Glomerular visceral epithelial cell (primary cell): ENCODE results near the gene LCNL1.

Experiments used
- DNase-seq: peaks from one replicate; pipeline ENCODE4 v3.0.0-alpha.2; 2016; ENCODE audit errors: extremely low spot score

The LCNL1 gene

GRCh38 chr9:136958898-136959850 is 23.6 kb upstream of the LCNL1 start:
- no peak for DNase-seq

DNA sequence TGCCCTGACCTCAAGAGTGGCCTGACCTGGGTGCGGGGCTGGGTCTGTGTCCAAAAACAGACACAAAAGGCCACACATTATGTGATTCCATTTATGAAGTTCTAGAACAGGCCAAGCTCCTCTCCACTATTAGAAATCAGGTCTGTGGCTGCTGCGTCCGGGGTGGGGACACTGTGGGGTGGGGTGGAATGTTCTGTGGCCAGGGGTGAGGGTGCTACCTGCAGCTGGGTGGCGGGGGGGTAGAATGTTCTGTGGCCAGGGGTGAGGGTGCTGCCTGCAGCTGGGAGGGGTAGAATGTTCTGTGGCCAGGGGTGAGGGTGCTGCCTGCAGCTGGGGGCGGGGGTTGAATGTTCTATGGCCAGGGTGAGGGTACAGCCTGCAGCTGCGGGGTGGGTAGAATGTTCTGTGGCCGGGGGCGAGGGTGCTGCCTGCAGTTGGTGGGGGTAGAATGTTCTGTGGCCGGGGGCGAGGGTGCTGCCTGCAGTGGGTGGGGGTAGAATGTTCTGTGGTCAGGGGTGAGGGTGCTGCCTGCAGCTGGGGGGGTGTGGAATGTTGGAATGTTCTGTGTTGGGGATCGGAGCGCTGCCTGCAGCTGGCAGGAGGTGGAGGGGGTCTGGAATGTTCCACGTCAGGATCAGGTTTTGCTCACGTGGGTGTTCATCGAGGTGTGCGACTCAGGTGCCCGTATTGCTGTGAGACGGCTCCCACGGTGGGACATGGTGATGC is 22.4 kb upstream of the LCNL1 start:
- DNase-seq: peak; percentile 44

- no peak for DNase-seq
These were observed 21.9 kb upstream of the LCNL1 start for GRCh38 chr9:136960938-136961275.

DNA sequence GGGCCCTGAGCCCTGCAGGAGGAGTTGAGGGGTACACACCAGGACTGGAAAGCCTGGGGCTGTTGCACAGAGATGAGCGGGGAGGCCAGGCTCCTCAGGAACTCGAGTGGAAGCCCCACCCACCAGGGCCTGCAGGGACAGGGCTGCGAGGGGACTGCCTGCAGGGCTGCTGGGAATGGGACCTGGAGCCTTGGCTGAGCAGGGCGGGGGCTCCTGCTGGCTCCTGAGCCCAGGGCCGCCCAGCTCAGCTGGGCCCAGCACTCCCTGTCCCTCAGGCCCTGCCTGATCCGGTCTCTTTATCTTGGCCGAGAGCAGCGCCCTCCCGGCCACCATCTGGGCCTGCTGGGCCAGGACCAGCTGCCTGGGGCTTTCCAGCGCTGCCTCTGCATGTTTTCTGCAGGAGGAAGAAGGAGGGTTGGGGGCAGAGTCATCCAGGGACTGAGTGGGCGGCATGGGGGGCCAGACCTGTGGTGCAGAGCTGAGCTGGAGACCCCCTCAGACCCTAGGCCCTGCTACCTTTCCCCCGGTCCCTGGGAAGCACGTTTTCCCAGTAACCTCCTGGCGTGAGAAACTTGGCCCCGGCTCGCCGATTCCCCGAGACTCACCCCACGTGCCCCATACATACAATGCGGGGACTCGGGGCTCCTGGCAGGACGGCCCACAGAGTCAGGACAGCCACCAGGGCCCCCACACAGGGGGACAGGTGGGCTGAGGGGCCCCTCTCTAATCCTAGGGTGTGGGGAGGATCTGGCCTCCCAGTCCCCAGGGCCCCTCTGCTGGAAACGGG is 21.3 kb upstream of the LCNL1 start:
- DNase-seq: no peak

- DNase-seq: no peak
These were observed 20.6 kb upstream of the LCNL1 start for GRCh38 chr9:136962163-136962562.

- no peak for DNase-seq
These were observed 20.0 kb upstream of the LCNL1 start for GRCh38 chr9:136962701-136963248.

DNA sequence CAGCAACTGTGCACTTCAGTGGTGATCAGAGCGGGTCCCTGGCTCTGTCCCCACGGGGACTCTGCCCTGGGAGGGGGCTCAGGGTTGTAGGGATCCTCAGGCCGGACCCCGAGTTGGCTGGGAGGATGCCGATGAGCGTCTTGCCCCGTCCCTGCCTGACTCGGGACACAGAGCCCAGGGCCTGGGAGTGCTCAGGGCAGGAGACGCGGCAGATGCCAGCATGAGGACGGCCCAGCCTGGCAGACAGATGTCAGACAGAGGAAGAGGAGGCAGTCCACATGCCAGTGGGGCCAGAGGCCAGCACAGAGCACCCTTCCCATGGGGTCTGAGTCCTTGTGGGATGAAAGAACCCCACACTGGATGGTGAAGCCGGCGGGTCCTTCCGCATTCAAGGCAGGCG is 19.5 kb upstream of the LCNL1 start:
- no peak for DNase-seq

DNA sequence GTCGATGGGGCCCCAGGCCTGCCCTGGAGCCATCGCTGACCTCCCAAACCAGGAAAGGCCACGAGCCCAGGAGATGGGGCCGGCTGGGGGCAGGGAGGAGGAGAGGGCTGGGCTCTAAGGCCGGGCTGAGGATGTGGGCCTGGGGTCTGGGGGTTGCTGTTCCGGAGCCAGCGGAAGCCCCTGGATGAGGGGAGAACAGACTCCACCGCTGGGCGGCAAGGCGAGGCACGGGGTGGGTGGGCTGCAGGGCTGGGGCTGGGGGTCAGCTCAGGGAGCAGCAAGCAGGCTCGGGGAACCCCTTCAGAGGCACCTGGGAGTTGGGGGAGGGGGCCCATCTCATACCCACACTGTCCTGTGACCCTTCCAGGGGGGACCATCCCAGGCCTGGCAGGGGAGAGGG is 19.0 kb upstream of the LCNL1 start:
- DNase-seq: no peak

DNA sequence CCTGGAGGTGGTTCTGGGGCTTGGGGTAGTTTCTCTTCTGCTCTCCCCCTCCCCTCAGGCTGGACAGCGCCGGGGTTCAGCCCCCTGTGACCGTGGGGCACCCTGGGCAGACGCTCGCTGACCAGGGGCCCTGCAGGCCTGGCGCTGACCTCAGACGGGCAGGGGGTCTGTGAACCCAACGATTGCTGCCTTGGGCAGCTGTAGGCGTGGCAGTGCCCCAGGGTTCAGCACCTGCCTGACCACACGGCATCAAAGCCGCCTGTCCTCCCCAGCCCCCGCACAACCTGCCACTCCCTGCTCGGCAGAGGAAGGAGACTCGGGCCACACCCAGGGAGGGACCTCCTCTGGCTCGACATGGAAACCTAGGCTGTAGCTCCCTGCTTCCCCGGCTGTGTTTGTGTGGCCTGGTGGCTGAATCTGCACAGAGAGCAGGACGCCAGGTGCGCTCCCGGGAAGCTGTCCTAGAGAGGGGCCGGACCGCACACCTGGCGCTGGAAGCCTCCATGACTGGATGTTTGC is 18.6 kb upstream of the LCNL1 start:
- no peak for DNase-seq

- DNase-seq: no peak
These were observed 17.9 kb upstream of the LCNL1 start for GRCh38 chr9:136964833-136965422.

- DNase-seq: no peak
These were observed 16.9 kb upstream of the LCNL1 start for GRCh38 chr9:136965771-136966484.

GRCh38 chr9:136968333-136969127 is 14.3 kb upstream of the LCNL1 start:
- DNase-seq: no peak

DNA sequence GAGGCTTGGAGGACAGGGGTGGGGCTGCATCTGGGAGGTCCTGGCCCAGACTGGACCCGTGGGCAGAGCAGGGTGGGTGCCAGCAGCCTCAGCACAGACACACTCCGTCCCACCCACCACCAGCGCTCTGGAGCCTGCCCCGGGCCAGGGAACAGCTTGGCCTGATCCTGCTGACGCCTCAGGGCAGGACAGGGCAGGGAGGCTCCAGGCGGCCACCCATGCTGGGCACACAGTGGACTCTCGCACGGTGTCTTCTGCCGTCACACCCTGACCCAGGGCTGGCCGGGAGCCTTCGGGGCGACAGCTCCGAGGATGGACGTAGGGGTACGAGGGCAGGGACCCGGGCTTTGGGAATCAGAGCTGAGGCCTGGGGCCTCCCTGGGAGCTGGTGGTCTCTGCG is 13.6 kb upstream of the LCNL1 start:
- no peak for DNase-seq

- DNase-seq: no peak
These were observed 13.0 kb upstream of the LCNL1 start for GRCh38 chr9:136969774-136970173.

- no peak for DNase-seq
These were observed 12.4 kb upstream of the LCNL1 start for GRCh38 chr9:136970361-136970760.

DNA sequence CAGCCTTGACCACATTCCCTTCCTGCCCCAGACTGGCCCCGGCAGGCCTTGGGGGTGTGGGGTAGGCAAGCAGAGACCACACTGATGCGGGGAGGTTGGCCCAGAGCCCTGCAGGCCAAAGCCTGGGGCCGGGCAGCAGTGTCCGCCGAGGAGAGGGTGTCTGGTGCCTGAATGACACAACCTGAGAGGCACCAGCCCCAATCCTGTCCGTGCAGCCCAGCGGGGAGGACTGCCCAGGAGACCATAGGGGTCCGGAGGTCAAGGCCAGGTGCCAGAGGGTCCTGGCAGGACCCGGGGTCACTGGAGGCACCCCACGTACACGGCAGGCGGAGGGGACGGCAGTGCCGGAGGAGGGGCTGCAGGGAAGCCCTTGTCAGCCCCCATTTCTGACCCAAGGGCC is 11.0 kb upstream of the LCNL1 start:
- no peak for DNase-seq

DNA sequence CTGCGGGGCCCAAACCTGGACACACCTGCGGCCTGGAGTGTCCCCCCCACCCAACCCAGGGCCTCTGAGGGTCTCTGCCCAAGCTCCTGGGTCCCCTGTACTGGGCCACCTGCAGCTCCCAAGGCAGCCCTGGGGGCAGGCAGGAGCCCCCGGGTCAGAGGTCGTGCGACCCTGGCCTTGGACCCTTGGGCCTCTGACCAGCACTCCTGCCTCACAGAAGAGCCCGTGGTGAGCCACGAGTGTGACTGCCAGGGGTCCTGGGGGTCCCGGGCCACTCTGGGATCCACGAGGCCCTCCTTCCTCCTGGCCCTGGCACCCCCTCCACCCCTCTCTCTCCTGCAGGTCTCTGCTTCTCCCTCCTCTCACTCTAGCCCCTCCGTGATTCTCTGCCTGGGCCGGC is 10.5 kb upstream of the LCNL1 start:
- no peak for DNase-seq

GRCh38 chr9:136972743-136973142 is 10.1 kb upstream of the LCNL1 start:
- no peak for DNase-seq

DNA sequence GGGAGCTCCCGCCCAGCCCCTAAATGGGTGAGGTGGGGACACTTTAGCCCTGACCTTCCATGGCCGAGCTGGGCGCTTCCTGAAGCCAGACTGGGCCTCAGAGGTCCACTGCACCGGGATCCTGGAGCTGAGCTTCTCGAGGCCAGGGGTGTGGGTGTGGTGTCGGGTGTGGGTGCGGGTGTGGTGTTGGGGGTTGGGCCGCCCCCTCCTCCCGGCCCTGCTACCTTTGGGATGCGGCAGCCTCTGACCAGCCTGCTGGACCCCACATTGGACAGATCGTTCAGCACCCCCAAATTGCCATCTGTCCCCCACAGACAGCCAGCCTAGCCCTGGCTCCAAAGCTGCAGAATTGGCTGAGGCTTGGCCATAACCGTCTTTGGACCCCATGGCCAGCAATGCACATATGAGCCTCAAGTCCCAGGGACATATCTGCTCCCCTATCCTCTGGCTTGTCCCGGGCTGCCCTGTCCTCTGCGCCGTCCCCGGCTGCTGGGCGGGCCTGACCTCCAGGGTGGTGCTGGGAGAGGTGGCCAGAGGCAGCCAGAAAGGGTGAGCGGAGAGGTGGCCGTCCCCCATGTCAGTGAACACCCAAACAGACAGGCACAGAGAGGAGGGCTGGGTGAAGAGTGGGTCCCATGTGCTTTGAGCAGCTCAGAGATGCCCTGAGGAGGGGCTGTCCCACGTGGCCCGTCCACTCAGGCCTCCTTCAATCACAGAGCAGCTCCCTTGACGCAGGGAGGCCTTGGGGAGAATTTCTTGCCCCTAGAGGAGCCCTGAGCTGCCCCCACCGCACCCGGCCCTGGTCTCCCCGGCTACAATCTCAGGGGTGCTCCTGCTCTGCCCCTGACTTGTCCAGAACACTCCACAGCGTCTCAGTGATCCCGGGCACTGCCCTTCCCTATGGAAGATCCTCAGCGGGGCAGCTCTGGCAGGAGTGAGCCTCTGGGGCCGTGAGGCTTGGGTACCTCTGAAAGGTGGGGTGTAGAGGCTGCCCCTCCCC is 8.9 kb upstream of the LCNL1 start:
- DNase-seq: no peak
